Glutamatergic neuron (in vitro differentiated cells): Measurements from ENCODE around the gene CTTNBP2. TPM values are rescaled to one million over a fixed set of nuclear protein-coding genes. Genes with fewer than 3 reads are reported as not detected.

Experiments
- DNase-seq: peaks from one replicate; pipeline ENCODE4 v3.0.0; 2022
- H3K27ac Mint-ChIP-seq: one replicate; pipeline ENCODE4 v1.8.0; 2020; ENCODE audit warnings: mild to moderate bottlenecking, mixed read lengths, inconsistent platforms; ENCODE audit not compliant: unreplicated experiment
- H3K27me3 Mint-ChIP-seq: one replicate; pipeline ENCODE4 v1.8.0; 2020; ENCODE audit warnings: mild to moderate bottlenecking, moderate library complexity, mixed read lengths, inconsistent platforms; ENCODE audit not compliant: unreplicated experiment
- H3K36me3 Mint-ChIP-seq: one replicate; pipeline ENCODE4 v1.8.0; 2020; ENCODE audit warnings: mild to moderate bottlenecking, mixed read lengths, inconsistent platforms; ENCODE audit not compliant: unreplicated experiment
- H3K4me1 Mint-ChIP-seq: one replicate; pipeline ENCODE4 v1.8.0; 2020; ENCODE audit warnings: mild to moderate bottlenecking, low read depth, mixed read lengths, inconsistent platforms; ENCODE audit not compliant: unreplicated experiment
- H3K4me3 Mint-ChIP-seq: one replicate; pipeline ENCODE4 v1.8.0; 2020; ENCODE audit warnings: mild to moderate bottlenecking, mixed read lengths, inconsistent platforms; ENCODE audit not compliant: unreplicated experiment
- H3K9me3 Mint-ChIP-seq: one replicate; pipeline ENCODE4 v1.8.0; 2020; ENCODE audit warnings: mild to moderate bottlenecking, moderate library complexity, mixed read lengths, inconsistent platforms; ENCODE audit not compliant: unreplicated experiment
- total RNA-seq: library from RNA; stranded (reverse); fragmentation: NEBNext Ultra II Directional; extraction: Animal tissue kit (Norgen Biotek cat#: 25700); gene quantifications from one replicate; pipeline ENCODE4 v1.2.1, GENCODE V29; 2021; ENCODE audit not compliant: unreplicated experiment
- TF ChIP-seq, protein P1 (sequence below): fragments of 200-600 bp; sonication (generic); IDR thresholded peaks from one replicate; pipeline ENCODE4 v1.5.0; 2021; ENCODE audit not compliant: partially characterized antibody, unreplicated experiment

Gene CTTNBP2
- total RNA-seq, 1 donor from 2014 or later = 22.2 TPM

DNA sequence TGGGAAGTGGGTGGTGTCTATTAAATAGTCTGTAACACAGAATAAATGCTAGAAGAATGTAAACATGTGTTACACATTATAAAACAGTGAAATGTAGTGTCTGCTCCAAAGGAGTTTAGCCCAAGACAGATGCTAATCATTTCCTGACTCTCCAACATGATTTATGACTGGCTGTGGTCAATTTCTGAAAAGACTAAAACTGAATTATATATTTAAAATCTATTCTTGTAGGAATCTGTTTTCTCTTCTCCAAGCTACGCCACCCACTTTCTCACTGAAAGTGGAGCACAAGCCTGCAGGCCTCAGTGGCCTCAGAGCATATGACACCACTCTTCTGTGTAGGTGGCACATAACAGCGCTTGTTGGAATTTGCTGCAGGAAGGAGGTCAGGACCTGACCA lies 44.4 kb downstream of the CTTNBP2 start:
- H3K36me3 Mint-ChIP-seq = peaks cover 4% of the 10 kb centered on the region
- peaks cover 7% of the 10 kb centered on the region for H3K4me1 Mint-ChIP-seq
- no peak for DNase-seq
- peaks cover 3% of the 10 kb centered on the region for H3K27me3 Mint-ChIP-seq
- peaks cover 3% of the 10 kb centered on the region for H3K9me3 Mint-ChIP-seq
- no peak overlapping the region for H3K4me3 Mint-ChIP-seq
- TF ChIP-seq, protein P1, sequence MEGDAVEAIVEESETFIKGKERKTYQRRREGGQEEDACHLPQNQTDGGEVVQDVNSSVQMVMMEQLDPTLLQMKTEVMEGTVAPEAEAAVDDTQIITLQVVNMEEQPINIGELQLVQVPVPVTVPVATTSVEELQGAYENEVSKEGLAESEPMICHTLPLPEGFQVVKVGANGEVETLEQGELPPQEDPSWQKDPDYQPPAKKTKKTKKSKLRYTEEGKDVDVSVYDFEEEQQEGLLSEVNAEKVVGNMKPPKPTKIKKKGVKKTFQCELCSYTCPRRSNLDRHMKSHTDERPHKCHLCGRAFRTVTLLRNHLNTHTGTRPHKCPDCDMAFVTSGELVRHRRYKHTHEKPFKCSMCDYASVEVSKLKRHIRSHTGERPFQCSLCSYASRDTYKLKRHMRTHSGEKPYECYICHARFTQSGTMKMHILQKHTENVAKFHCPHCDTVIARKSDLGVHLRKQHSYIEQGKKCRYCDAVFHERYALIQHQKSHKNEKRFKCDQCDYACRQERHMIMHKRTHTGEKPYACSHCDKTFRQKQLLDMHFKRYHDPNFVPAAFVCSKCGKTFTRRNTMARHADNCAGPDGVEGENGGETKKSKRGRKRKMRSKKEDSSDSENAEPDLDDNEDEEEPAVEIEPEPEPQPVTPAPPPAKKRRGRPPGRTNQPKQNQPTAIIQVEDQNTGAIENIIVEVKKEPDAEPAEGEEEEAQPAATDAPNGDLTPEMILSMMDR = no peak
- H3K27ac Mint-ChIP-seq = no peak overlapping the region

DNA sequence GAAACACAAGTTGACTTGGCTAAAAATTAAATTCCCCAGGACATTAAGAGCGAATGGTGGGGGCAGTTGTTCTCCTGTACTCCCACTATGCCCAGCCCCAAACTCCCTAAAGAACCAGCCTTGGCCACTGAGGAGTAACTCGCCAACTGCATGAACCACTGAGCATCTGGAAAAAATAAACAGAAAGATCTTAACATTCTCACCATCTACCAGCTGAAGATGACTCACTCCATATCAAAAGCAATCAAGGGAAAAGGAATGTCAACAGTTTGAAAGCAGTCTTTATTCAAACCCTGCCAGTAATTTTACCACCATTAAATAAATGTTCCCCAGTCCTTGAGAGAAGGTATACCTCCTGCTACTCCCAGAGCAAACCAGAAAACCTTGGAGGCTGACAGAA lies 45.4 kb downstream of the CTTNBP2 start:
- H3K27ac Mint-ChIP-seq = no peak overlapping the region
- no peaks in the 10 kb centered on the region for H3K27me3 Mint-ChIP-seq
- peaks cover 7% of the 10 kb centered on the region for H3K4me1 Mint-ChIP-seq
- H3K9me3 Mint-ChIP-seq = peaks cover 3% of the 10 kb centered on the region
- H3K36me3 Mint-ChIP-seq = no peaks in the 10 kb centered on the region
- no peak overlapping the region for H3K4me3 Mint-ChIP-seq
- DNase-seq = no peak
- TF ChIP-seq, protein P1 = no peak

DNA sequence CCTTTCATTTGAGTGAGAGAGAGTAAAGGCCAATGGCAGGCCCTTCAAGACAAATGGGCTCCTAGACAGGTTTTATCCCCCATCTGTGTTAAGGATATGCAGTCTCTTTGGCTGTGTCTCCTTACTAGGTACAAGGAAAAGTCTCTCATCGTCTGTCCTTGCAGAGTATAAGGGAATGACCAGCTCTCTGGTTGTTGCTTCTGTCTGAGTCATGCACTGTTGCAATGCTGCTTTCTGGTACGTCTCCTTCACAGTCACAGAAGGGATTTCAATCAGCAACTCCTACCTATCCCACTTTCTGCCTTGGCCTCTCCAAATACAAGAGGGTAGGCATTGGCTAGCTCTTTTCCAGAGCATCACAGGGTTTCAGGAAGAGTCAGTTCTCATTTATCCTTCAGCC lies 48.1 kb downstream of the CTTNBP2 start:
- H3K4me3 Mint-ChIP-seq = no peak overlapping the region
- H3K27ac Mint-ChIP-seq = no peak overlapping the region
- H3K4me1 Mint-ChIP-seq = peaks cover 7% of the 10 kb centered on the region
- no peak for DNase-seq
- no peaks in the 10 kb centered on the region for H3K36me3 Mint-ChIP-seq
- TF ChIP-seq, protein P1 = no peak
- no peaks in the 10 kb centered on the region for H3K9me3 Mint-ChIP-seq
- no peaks in the 10 kb centered on the region for H3K27me3 Mint-ChIP-seq

DNA sequence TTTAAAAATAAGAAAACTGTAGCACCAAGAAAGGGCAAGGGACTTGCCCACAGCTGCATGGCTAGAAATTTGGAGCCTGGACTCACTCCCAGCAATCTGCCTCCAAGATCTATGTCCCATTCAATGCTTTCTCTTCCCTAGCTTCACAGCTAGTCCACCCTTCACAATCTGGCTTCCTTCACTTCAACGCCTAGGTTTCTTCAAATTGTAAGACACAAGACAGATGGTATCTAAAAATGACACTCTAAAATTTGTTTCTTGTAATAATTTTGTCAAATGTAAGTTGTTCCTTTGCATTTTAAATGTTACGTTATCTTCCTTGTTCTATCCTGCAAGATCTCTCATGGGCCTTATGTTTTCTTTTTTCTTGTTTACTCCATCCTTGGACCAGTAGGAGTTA lies 48.6 kb downstream of the CTTNBP2 start:
- TF ChIP-seq, protein P1 = no peak
- DNase-seq = no peak
- Mint-ChIP-seq H3K27ac (no peak overlapping the region), H3K4me1 (peaks cover 11% of the 10 kb centered on the region), H3K4me3 (no peak overlapping the region), H3K9me3 (no peaks in the 10 kb centered on the region), H3K27me3 (no peaks in the 10 kb centered on the region), H3K36me3 (no peaks in the 10 kb centered on the region)

DNA sequence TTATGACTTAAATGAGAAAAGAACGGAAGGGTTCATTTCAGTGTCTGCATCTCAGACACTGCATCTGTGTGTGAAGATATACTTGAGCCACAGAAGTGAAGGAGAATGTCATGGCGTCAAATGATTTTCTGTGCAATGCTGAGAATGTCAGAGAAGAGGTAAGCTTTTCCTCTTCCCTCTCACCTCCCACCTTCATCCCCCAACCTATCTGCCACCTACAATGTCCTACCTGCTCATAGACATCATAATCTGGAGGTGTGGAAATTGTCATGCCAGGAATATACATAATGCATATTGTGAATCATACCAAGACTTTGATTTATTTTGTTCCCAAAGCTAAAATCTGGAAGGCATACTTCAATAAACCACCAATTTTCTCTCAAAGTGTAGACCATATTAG lies 53.7 kb downstream of the CTTNBP2 start:
- TF ChIP-seq, protein P1 = no peak
- Mint-ChIP-seq H3K27ac (no peak overlapping the region), H3K36me3 (no peaks in the 10 kb centered on the region), H3K4me3 (no peak overlapping the region), H3K4me1 (peaks cover 12% of the 10 kb centered on the region), H3K9me3 (no peaks in the 10 kb centered on the region), H3K27me3 (no peaks in the 10 kb centered on the region)
- DNase-seq = no peak
